ENCODE data around the gene SSH2.

GRCh38 chr17:29596811-29597210 is 333.2 kb downstream of the SSH2 start:
- TF ChIP-seq CTCF (IDR thresholded peaks at IDR 0.05 in 4 of 5, conservative IDR thresholded peaks at IDR 0.05 in 1 of 5) = no peak
- no peak for TF ChIP-seq POLR2A (IDR thresholded peaks at IDR 0.05)
